ENCODE results near the gene CSRP2. TPM values are rescaled to one million over a fixed set of nuclear protein-coding genes. Genes with fewer than 3 reads are reported as not detected.

CSRP2 gene
- total RNA-seq, 1 experiment from 2014 or later = 36.1 TPM

GRCh38 chr12:76813972-76814371 is 64.8 kb downstream of the CSRP2 start:
- Histone ChIP-seq H3K9me2 (ENCODE audit: insufficient read depth) (no peaks in the 10 kb centered on the region), H3K9ac (ENCODE audit: low read length) (no peak overlapping the region), H3K9me3 (ENCODE audit: control insufficient read depth in 1 of 2, insufficient read depth in 1 of 2, low read depth in 1 of 2, low read length in 2 of 2) (no peaks in the 10 kb centered on the region), H2AFZ (ENCODE audit: low read depth, low read length, poor library complexity, severe bottlenecking) (no peak overlapping the region), H3K4me1 (ENCODE audit: control insufficient read depth in 1 of 2, insufficient read depth in 2 of 2, low read length in 2 of 2) (no peaks in the 10 kb centered on the region), H3K79me2 (ENCODE audit: insufficient read depth, low read length) (no peaks in the 10 kb centered on the region), H4K20me1 (ENCODE audit: insufficient read depth) (no peaks in the 10 kb centered on the region), H3K4me2 (ENCODE audit: low read length) (no peak overlapping the region), H3K36me3 (ENCODE audit: control insufficient read depth in 1 of 2, insufficient read depth in 2 of 2, low read length in 2 of 2) (peaks cover 0 to 4% of the 10 kb centered on the region in 2 experiments; a peak in 2 of 4 replicates), H3K4me3 (replicated peaks in 1 of 2; ENCODE audit: low read depth in 1 of 2, low read length in 2 of 2) (no peak overlapping the region), H3K27me3 (ENCODE audit: insufficient read depth, low read length) (no peaks in the 10 kb centered on the region), H3K27ac (ENCODE audit: low read depth, low read length) (no peak overlapping the region)
- ChIA-PET POLR2A (no interaction called here), CTCF (no interaction called here), RAD21 (ENCODE audit: low non-redundant PET in 1 of 2, low total read pairs in 2 of 2, uncharacterized antibody in 2 of 2, unreplicated experiment in 2 of 2) (no interaction called here)
- TF ChIP-seq MAX (IDR thresholded peaks at IDR 0.05) (no peak), FOSL1 (IDR thresholded peaks at IDR 0.05; ENCODE audit: low read depth) (no peak), ELF1 (IDR thresholded peaks at IDR 0.05; ENCODE audit: borderline replicate concordance, low read depth) (no peak), ZNF274 (IDR thresholded peaks at IDR 0.05; ENCODE audit: low read depth, low read length) (no peak), POLR2A (IDR thresholded peaks at IDR 0.05; ENCODE audit: borderline replicate concordance, extremely low read depth, insufficient read depth, insufficient read length) (no peak), EZH2phosphoT487 (IDR thresholded peaks at IDR 0.05; ENCODE audit: borderline replicate concordance) (no peak), CEBPB (IDR thresholded peaks at IDR 0.05; ENCODE audit: low read depth) (no peak)
- TF ChIP-seq, protein P1, sequence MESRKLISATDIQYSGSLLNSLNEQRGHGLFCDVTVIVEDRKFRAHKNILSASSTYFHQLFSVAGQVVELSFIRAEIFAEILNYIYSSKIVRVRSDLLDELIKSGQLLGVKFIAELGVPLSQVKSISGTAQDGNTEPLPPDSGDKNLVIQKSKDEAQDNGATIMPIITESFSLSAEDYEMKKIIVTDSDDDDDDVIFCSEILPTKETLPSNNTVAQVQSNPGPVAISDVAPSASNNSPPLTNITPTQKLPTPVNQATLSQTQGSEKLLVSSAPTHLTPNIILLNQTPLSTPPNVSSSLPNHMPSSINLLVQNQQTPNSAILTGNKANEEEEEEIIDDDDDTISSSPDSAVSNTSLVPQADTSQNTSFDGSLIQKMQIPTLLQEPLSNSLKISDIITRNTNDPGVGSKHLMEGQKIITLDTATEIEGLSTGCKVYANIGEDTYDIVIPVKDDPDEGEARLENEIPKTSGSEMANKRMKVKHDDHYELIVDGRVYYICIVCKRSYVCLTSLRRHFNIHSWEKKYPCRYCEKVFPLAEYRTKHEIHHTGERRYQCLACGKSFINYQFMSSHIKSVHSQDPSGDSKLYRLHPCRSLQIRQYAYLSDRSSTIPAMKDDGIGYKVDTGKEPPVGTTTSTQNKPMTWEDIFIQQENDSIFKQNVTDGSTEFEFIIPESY (IDR thresholded peaks at IDR 0.05; ENCODE audit: extremely low read depth, insufficient replicate concordance, low read length) = no peak
- intact Hi-C loops (cut with micrococcal nuclease) = no loop called here
- DNase-seq (ENCODE audit: low read depth, low spot score) (no peak), ATAC-seq (no peak)
- BruUV-seq (replicated peaks) = no TSS peak

DNA sequence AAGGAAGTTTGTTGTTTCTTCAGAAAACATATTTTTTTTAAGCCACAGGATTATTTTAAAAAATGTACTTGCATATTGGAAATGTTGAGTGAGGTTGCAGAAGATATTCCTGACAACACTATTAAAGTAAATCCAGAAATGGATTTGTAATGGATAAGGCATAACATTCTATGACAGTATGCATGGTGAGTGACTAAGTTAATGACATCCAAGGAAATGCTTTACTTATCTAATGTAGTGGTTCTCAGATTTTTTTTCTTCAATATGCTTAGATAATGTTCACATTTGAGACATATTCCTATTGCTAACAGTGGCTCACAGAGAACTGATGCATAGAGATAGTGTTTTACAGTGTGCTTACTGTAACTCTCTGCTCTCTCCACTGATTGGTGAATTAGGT is 65.6 kb downstream of the CSRP2 start:
- ATAC-seq (no peak), DNase-seq (ENCODE audit: low read depth, low spot score) (no peak)
- POLR2A ChIA-PET = no interaction called here
- H3K4me3 ChIP-seq (replicated peaks in 1 of 2; ENCODE audit: low read depth in 1 of 2, low read length in 2 of 2) = no peak overlapping the region
- intact Hi-C loops (cut with micrococcal nuclease) = no loop called here
- H3K27ac ChIP-seq (ENCODE audit: low read depth, low read length) = no peak overlapping the region
- H3K9ac ChIP-seq (ENCODE audit: low read length) = no peak overlapping the region
- CTCF ChIA-PET = no interaction called here
- H3K9me3 ChIP-seq (ENCODE audit: control insufficient read depth in 1 of 2, insufficient read depth in 1 of 2, low read depth in 1 of 2, low read length in 2 of 2) = no peaks in the 10 kb centered on the region
- TF ChIP-seq ZFX (IDR thresholded peaks at IDR 0.05) (no peak), CBX3 (IDR thresholded peaks at IDR 0.05; ENCODE audit: low read depth) (no peak), ELF1 (IDR thresholded peaks at IDR 0.05; ENCODE audit: borderline replicate concordance, low read depth) (no peak), JUND (IDR thresholded peaks at IDR 0.05) (no peak), REST (IDR thresholded peaks at IDR 0.05; ENCODE audit: low read depth) (no peak), RAD21 (IDR thresholded peaks at IDR 0.05; ENCODE audit: low read depth) (no peak), EZH2phosphoT487 (IDR thresholded peaks at IDR 0.05; ENCODE audit: borderline replicate concordance) (no peak), FOSL1 (IDR thresholded peaks at IDR 0.05; ENCODE audit: low read depth) (no peak)
- TF ChIP-seq, protein P2, sequence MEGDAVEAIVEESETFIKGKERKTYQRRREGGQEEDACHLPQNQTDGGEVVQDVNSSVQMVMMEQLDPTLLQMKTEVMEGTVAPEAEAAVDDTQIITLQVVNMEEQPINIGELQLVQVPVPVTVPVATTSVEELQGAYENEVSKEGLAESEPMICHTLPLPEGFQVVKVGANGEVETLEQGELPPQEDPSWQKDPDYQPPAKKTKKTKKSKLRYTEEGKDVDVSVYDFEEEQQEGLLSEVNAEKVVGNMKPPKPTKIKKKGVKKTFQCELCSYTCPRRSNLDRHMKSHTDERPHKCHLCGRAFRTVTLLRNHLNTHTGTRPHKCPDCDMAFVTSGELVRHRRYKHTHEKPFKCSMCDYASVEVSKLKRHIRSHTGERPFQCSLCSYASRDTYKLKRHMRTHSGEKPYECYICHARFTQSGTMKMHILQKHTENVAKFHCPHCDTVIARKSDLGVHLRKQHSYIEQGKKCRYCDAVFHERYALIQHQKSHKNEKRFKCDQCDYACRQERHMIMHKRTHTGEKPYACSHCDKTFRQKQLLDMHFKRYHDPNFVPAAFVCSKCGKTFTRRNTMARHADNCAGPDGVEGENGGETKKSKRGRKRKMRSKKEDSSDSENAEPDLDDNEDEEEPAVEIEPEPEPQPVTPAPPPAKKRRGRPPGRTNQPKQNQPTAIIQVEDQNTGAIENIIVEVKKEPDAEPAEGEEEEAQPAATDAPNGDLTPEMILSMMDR (IDR thresholded peaks at IDR 0.05 in 2 of 3, conservative IDR thresholded peaks at IDR 0.05 in 1 of 3; ENCODE audit: borderline replicate concordance in 1 of 3, insufficient read depth in 1 of 3, low read depth in 2 of 3, low read length in 2 of 3) = no peak
- no peaks in the 10 kb centered on the region for H3K9me2 ChIP-seq (ENCODE audit: insufficient read depth)
- RAD21 ChIA-PET (ENCODE audit: low non-redundant PET in 1 of 2, low total read pairs in 2 of 2, uncharacterized antibody in 2 of 2, unreplicated experiment in 2 of 2) = no interaction called here
- H4K20me1 ChIP-seq (ENCODE audit: insufficient read depth) = no peaks in the 10 kb centered on the region
- H3K79me2 ChIP-seq (ENCODE audit: insufficient read depth, low read length) = no peaks in the 10 kb centered on the region
- H3K4me1 ChIP-seq (ENCODE audit: control insufficient read depth in 1 of 2, insufficient read depth in 2 of 2, low read length in 2 of 2) = no peaks in the 10 kb centered on the region
- H3K27me3 ChIP-seq (ENCODE audit: insufficient read depth, low read length) = no peaks in the 10 kb centered on the region
- no TSS peak for BruUV-seq (replicated peaks)
- H3K36me3 ChIP-seq (ENCODE audit: control insufficient read depth in 1 of 2, insufficient read depth in 2 of 2, low read length in 2 of 2) = peaks cover 0 to 4% of the 10 kb centered on the region in 2 experiments; a peak in 2 of 4 replicates
- H3K4me2 ChIP-seq (ENCODE audit: low read length) = no peak overlapping the region
- H2AFZ ChIP-seq (ENCODE audit: low read depth, low read length, poor library complexity, severe bottlenecking) = no peak overlapping the region

Measured in HCT116 (cell line).